ENCODE results near the gene ARL15. TPM values are rescaled to one million over a fixed set of nuclear protein-coding genes. Genes with fewer than 3 reads are reported as not detected.

ARL15 gene
- total and polyA plus RNA-seq, 2 of the 8 experiments (the other 6 are each of a cell fraction or from before 2014, with no cell fraction given) = 9.9 to 21.2 TPM

GRCh38 chr5:54276048-54276447, 34.3 kb downstream of the ARL15 start (continued):
- no peak for TF ChIP-seq CBX5 (IDR thresholded peaks at IDR 0.05; ENCODE audit: low read depth, low read length)
- no peak for TF ChIP-seq CEBPB (IDR thresholded peaks at IDR 0.05; ENCODE audit: low read depth, low read length)
- no peak for TF ChIP-seq EGR1 (IDR thresholded peaks at IDR 0.05; ENCODE audit: borderline replicate concordance, low read depth, low read length)
- no peak for TF ChIP-seq GABPA (IDR thresholded peaks at IDR 0.05; ENCODE audit: borderline replicate concordance, insufficient read depth, low read length)

Data from H1 (cell line).